Neural cell (in vitro differentiated cells): Measurements from ENCODE around the gene CPNE9.

Source experiments
- EP300 ChIP-seq: fragments of 450-650 bp; conservative IDR thresholded peaks from 2 replicates; pipeline ENCODE4 v1.6.1; 2014; ENCODE audit warnings: antibody characterized with exemption, mild to moderate bottlenecking, moderate library complexity; ENCODE audit not compliant: poor library complexity, severe bottlenecking
- EZH2 ChIP-seq: fragments of 200-600, 300-800 bp; shearing (Covaris generic), sonication (generic); IDR thresholded peaks from 2 replicates; pipeline ENCODE4 v1.6.1; 2014; ENCODE audit warnings: antibody characterized with exemption, low read length, borderline replicate concordance, mild to moderate bottlenecking; ENCODE audit not compliant: insufficient read depth, poor library complexity, severe bottlenecking
- MXI1 ChIP-seq: fragments of 450-650 bp; conservative IDR thresholded peaks from 2 replicates; pipeline ENCODE4 v1.6.1; 2014; ENCODE audit warnings: antibody characterized with exemption, mild to moderate bottlenecking; ENCODE audit not compliant: poor library complexity, severe bottlenecking
- RAD21 ChIP-seq: fragments of 450-650 bp; conservative IDR thresholded peaks from 2 replicates; pipeline ENCODE4 v1.6.1; 2014; ENCODE audit warnings: antibody characterized with exemption, mild to moderate bottlenecking, moderate library complexity
- SMC3 ChIP-seq: fragments of 450-650 bp; conservative IDR thresholded peaks from 2 replicates; pipeline ENCODE4 v1.6.1; 2014; ENCODE audit warnings: antibody characterized with exemption, mild to moderate bottlenecking, moderate library complexity; ENCODE audit not compliant: poor library complexity
- TF ChIP-seq, protein P1 (sequence below): fragments of 450-650 bp; IDR thresholded peaks from 2 replicates; pipeline ENCODE4 v1.5.1; 2014; ENCODE audit warnings: antibody characterized with exemption, mild to moderate bottlenecking, moderate library complexity; ENCODE audit not compliant: poor library complexity, severe bottlenecking

DNA sequence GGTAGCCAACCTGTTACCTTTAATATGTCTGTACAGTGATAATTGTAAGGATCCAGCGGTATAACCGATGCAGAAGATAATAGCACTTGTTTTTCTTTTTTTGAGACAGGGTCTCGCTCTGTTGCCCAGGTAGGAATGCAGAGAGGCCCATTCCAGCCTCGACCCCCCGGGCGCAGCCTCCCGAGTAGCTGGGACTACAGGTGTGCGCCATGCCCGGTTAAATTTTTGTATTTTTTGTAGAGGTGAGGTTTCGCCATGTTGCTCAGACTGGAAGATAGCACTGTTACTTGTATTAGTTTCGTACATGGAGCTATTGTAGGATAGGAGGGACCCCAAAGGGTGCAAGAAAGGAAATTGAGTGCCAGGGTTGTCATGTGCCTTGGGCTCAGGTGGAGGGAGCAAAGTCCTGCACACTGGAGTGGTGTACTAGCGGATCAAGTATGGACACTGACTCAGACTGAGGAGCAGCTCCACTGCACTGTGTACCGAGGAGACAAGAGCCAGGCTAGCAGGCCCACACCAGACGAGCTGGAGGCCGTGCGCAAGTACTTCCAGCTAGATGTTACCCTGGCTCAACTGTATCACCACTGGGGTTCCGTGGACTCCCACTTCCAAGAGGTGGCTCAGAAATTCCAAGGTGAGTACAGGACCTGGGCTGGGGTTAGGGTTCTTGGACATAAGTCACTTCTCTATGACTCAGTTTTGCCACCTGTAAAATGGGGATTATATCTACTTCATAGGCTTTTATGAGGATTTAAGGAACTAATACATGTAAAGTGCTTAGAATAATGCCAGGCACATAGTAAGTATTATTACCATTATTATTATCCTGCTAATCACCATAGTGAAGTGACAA lies 47.2 kb downstream of the CPNE9 start:
- no peak for TF ChIP-seq SMC3
- no peak for TF ChIP-seq MXI1
- TF ChIP-seq, protein P1, sequence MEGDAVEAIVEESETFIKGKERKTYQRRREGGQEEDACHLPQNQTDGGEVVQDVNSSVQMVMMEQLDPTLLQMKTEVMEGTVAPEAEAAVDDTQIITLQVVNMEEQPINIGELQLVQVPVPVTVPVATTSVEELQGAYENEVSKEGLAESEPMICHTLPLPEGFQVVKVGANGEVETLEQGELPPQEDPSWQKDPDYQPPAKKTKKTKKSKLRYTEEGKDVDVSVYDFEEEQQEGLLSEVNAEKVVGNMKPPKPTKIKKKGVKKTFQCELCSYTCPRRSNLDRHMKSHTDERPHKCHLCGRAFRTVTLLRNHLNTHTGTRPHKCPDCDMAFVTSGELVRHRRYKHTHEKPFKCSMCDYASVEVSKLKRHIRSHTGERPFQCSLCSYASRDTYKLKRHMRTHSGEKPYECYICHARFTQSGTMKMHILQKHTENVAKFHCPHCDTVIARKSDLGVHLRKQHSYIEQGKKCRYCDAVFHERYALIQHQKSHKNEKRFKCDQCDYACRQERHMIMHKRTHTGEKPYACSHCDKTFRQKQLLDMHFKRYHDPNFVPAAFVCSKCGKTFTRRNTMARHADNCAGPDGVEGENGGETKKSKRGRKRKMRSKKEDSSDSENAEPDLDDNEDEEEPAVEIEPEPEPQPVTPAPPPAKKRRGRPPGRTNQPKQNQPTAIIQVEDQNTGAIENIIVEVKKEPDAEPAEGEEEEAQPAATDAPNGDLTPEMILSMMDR = no peak
- no peak for TF ChIP-seq EP300
- no peak for TF ChIP-seq EZH2
- no peak for TF ChIP-seq RAD21
